Measurements from ENCODE around the gene MYOZ3.

Gene MYOZ3

DNA sequence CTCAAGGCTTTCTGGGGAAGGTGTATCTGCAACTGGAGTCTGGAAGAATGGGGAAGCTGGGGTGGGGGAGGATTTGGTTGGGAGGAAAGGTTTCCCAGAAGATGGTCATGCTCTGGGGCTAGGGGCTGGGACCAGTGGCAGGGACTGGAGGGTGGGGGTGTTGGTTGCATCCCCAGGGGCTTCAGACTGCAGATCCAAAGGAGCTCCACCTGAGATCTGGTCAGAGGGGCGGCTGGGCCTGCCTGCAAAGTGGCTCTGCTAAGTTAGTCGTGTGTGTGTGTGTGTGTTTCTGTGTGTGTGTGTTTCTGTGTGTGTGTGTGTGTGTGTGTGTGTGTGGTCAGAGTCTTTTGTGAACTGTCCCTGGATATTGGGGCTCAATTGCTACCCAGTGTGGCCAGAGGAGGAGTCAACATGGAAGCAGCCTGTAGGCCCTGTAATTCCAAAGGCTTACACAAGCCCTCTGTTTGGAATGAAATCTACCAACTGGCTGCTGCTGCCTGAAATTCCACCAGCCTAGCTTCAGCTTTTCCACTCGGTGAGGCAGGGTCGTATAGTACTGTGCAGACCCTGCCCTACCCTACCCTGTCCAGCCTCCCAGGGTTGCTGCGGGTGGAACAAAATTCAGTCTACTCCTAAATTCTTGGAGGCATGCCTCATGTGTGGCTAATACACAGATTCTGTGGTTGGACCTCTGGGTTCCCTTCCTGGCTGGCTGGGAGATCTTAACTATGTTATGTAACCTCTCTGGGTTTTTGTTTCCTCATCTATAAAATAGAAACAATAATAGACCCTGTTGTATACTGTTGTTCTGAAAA lies 33.1 kb upstream of the MYOZ3 start:
- DNase-seq: peak; percentile 35

DNA sequence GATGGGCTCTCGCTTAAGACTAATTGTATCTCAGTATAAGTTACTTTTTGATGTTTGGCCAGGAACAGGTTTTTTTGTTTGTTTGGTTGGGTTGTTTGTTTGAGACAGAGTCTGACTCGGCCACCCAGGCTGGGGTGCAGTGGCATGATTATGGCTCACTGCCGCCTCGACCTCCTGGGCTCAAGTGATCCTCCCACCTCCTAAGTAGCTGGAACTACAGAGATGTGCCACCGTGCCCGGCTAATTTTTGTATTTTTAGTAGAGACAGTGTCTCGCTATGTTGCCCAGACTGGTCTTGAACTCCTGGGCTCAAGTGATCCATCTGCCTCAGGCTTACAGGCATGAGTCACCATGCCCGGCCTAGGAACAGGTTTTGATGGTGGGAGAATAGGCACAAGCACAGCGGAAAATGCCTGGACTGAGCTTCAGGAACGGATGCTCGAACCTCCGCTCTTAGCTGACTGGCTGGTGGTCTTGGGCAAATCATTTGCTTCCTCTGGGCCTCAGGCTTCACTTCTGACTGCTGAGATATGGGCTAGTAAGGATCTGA lies 32.0 kb upstream of the MYOZ3 start:
- DNase-seq: peak; percentile 20

DNA sequence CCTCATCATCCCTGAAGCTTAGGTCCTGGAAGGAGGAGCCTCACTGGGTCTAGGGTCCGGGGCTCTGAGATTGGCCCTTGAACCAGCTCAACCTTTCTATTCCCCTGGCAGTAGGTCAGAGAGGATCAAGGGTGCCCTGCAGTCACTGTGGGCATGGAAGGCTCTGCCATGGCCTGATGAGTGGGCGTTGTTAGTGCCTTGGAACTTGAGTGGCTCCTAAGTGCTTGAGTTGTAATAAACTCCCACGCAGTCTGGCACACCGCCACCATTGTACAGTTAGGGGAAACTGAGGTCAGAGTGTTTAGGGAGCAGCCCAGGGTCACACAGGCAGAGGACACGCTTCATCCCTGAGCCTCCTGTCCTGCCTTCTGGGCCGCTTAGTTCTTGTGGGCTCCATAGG lies 31.0 kb upstream of the MYOZ3 start:
- DNase-seq: peak; percentile 20

DNA sequence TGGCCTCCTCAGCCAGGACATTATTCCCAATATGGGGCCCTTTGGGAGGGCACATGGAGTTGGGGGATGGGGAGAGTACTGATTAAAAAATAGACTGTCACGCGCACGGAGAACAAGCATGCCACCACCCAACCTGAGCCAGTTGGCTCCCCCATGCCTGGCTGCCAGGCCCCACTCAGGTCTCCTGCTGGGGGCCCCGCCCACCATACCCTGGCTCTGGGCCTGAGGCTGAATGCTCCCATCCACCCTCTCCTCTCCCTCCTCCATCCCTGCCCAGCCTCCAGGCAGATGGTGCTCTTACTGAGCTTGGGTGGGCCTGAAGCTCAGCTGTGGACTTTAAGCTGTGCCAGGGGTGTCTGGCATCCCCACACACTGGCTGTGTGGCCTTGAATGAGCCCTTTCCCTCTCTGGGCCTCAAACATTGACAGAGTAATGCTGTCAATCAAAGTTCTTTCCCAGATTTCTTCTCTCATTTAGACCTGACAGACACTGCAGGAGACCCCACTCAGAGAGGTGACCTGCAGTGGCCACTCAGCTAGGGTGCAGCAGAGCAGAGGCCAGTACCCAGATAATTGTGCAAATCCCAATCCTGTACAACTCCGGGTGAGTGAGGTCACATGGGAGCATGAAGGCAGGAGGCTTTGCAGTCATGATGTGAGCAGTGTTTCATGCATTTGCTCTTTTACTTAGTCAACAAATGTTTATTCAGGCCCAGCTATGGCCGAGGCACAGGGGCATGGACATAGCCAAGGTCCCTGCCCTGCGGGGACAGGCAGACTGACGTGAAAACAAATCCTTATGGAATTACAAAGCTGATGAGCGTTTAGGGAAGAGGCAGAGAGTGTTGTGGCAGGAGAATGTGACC lies 30.4 kb upstream of the MYOZ3 start:
- DNase-seq: peak; percentile 35

DNA sequence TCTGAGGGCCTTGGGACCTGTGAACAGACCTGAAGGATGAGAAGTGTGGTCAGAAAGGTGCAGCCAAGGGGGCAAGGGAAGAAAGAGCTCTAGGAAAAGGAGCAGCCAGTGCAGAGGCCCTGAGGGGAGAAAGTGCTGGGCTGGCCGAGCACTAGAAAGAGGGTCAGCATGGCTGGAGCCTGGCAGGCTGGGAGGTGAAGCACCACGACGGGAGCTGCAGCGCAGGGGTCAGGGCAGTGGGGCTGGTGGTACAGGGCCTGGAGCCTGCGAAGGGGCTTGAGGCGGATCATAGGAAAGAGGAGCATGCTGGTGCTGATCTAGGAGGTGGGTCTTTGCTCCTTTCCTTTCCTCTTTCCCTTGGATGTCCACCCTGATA lies 29.7 kb upstream of the MYOZ3 start:
- peak; percentile 8 for DNase-seq

DNA sequence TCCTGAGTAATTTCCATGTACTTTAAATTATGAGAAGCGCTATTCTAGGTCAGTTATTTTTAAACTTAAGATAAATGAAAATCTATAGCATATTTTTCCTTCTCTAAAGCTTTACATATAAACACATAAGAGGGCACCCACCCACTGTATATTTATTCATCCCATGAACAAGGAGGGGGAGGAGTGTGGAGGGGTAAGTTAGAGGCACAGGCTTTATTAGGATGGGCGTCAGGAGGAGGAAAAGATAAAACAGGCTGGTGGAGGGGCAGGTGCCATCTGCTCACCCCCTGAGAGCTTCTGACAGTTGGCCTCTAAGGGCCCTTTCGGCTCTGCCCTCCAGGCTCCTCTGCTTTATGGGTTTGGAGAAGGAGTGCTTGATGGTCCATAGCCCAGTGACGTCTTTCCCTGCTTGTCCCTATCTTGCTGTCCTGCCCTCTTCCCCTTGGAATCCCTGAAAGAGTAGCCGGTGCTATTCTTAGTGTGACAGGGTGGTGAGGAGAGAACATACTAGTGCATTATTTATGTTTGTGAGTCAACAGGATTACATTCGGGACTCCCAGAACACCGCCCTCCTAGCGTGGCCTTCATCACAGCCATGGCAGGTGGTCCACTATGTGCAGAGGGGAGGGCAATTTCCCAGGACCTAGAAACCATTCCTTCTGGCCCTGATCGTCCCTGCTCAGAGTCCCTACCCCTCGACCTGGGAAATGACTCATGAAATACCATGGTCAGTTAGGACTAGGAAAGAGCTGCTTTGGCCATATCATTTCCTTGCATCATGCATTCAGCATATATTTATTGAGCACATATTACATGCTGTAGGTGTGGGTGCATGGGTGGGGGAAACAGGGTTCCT lies 28.5 kb upstream of the MYOZ3 start:
- peak; percentile 16 for DNase-seq

DNA sequence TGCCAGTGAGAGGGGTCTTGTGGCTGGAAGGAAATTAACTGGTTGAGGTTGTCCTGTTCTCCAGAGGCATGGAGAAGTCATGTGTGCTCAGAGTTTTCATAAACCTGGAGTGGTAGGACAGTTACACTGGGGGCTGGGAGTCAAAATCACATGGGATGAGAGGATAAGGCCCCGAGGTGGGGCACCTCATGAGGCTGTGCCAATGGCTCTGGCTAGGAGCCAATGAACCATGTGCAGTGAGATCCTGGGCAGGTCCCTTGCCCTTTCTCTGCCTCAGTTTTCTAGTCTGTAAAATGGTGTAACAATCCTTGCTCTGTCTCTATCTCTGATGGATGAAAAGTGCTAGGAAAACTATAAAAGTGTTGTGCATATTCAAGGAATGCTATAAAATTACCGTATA lies 27.6 kb upstream of the MYOZ3 start:
- peak; percentile 13 for DNase-seq

DNA sequence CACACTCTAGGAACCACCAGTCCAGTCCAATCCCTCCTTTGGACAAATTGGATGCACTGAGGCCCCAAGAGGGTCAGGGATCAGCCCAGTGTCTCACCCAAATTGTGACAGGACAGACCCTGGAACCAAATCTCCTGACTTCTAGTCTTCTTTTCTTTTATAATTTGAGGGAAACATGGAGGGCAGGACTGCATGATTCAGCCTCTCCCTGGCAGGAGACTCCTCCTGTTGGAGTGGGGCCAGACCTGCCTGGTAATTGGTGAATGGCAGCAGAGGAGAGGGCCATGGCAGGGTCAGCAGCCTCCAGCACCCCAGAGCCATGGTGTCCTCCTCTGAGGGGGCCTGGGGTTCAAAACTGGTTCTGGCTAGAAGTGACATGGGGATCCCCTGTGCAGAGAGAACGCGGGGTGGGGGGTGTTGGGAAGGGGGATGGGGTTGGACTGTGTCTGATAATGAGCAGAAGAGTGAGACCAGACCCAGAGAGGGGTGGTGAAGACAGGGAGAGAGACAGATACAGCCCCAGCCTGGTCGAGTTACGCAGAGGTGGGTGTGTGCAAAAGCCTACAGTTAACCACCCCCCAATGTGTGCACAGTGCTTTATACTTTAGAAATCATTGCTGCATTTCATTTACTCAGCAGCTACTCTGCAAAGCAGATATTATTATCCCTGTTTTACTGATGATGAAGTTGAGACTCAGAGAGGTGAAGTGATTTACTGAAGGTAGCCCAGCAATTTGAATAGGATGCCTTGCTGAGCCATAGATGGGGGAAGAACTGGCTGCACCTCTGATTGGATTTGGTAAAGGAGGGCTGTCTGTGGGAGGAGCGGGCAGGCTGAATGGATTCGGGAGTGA lies 24.4 kb upstream of the MYOZ3 start:
- DNase-seq: peak; percentile 58

DNA sequence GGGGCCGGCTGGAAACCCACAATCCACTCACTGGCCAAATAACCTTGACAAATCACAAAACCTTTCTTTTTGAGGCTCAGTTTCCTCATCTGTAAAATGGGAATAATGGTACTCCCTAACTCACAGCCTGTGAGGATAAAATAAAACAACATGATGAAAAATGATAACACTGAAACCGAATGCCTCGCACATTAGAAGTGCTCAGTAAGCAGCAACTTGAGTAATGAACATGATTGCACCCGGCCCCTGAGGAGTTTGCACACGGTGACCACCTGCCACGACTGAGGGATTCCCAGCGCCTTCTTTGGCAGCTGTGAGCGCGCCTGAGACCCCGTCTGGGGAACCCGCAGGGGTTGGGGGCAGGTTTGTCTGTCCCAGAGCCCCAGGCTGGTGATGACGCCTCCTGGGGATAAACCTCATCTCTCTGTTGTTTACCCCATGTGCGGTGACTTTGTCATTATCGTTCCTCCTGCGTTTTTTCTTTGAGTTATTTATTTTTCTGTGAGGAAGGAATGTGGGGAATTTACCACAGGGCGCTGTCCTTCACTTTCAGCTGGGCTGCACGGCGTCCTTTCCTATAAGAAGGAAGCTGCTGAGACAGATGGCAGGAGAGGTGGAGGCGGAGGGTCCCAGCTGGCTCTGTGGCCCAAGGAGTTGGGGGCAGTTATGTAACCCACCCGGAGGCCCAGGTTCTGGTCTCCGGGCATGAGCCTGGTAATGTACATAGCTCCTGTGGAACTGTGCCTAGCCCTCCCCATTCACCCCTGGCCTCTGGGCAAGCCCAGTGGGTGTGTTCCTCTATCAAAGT lies 23.6 kb upstream of the MYOZ3 start:
- peak; percentile 64 for DNase-seq

DNA sequence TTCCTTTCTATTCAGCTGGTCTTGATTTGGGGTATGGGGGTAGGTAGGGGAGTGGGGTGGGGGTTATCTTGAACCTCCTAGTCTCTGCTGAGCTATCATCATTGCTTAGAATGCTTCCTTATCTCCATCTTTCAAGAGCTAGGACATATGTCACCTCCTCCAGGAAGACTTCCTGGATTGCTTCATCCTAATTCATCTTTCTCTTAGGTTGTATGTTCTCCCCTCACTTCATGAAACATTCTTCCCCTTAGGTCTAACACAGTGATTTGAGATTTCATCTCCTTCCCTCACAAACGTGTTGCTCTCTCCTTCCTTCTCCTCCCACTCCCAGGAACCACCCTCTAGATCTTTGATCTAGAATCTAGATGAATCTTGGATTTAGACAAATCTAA lies 23.0 kb upstream of the MYOZ3 start:
- no peak for DNase-seq

DNA sequence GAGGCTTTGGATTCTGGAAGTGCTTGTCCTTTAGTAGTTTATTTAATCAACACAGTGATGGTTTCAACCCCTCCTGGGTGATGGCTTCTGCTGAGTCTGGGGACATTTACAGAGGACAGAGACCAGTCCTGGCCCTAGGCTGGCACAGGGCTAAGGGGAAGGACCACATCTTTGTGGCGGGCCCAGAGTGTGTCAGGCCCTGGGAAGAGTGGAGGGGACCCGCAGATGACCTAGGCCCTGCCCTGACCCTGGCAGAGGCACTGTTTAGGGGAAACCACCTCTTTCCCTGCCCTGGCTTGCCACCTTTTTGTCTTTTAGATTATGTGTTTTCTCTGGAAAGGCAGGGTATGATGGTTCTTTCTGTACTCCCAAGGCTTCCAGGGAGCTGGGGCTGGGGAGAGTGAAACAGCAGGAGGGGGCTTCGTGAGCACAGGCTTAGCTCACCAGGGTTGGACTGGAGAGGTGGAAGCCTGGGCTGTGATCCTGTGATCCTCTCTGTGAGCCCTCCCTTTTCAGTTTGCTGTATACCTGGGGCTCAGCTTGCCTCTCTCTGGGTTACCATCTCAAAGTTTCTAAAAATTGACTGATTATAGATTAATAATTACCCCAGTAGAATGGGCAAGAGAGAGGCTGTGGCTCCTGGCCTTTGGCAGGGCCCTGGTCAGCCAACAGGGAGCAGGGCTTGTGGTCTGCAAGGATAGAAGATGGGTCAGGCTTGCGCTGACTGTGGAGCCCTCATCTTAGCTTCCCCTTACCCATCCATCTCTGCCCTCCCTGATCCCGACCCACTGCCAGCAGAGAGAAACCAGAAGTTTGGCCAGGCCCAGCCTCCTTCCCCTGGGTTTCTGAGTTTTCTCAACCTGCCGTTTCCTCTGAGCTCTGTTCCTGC lies 22.3 kb upstream of the MYOZ3 start:
- peak; percentile 39 for DNase-seq

DNA sequence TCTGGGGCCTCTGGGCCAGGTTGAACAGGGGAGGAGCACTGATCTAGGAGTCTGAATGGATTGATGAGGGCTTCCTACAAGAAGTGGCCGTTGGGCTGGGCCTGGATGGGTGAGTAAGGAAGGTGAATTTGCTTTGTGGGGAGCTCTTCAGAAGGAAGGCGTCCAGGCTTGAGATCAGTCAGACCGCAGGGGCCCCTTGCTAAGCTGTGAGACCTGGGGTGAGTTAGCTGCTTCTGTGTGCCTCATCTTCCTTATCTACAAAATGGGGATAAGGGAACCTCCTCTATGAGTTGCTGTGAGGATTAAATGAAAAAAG lies 21.7 kb upstream of the MYOZ3 start:
- peak; percentile 19 for DNase-seq

DNA sequence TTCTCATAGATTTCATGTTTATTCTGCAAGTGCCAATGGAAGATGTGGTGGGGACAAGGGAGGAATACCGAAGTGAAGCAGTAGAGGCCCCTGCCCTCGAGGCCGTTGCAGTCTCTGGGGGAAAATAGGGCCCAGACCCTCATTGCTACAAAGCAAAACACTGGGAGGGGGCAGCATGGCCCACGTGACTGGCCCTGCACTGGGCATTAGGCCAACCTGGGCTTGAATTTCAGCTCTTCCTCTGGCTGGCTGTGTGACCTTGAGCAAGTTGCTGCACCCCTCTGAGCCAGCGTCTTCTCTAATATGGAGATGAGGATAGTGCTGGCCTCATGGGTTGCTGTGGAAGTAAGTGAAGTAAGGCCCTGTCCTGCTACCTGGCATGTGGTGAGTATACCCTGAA lies 21.3 kb upstream of the MYOZ3 start:
- peak; percentile 31 for DNase-seq

DNA sequence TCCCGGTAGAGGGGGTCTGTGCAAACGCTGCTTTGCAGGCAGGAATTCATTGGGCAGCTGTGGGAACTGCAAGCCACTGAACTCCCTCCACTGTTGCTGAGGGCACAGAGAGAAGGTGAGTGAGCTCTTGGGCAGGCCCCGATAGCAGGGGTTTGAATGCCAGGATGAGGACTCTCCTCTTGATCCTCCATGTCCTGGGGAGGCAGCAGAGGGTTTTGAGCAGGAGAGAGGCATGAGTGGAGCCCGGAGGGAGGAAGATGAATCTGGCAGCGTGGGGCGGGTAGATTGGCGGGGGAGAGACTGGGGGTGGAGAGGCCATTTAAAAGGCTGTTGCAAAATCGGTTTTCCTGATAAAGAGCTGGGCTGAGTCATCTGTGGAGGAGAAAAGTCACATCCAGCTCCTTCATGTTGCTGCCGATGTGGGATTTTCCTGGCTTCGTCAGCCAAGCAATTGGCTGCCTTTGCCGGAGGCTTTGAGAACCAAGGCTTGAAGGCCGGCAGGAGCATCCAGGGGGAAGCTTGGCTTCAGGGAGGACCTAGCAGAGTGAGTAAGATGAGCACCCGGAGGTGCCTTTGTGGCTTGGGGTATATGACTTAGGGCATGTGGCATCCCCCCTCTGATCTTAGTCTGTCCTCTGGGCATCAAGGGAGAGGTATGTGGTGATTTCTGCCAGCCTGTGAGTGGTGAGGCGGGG lies 20.6 kb upstream of the MYOZ3 start, which contains the start of gene SYNPO:
TSS of gene SYNPO (plus strand) at position 350 of the 695 bp plus-strand sequence. CDS start 7,616 bp downstream, outside the sequence.
- DNase-seq: peak; percentile 74

DNA sequence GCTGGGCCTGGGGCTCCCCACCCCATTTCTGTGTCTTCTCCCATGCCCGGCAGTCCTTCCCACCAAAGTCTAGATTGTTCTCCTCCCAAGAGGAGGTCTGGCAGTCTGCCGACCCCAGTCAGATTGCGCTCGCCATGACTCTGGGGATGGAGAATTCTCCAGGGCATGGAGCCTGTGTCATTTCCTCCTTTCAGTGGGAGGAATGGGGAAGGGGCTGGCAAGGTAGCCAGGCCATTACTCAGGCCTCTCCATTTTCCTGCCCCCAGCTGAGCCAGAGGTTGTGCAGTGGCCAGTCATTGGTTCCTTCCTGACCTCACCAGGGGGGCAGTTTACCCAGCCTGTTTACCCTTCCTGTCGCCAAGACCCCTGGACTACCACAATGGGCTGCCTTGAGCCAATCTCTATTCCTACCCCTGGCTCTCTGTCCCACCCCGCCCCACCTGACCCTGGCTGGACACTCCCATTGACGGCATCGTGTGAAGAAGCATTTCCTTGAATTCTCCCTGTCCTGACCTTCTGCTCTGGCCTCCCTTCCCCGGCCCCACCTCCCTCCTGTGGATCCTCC lies 20.0 kb upstream of the MYOZ3 start:
- DNase-seq: peak; percentile 45

DNA sequence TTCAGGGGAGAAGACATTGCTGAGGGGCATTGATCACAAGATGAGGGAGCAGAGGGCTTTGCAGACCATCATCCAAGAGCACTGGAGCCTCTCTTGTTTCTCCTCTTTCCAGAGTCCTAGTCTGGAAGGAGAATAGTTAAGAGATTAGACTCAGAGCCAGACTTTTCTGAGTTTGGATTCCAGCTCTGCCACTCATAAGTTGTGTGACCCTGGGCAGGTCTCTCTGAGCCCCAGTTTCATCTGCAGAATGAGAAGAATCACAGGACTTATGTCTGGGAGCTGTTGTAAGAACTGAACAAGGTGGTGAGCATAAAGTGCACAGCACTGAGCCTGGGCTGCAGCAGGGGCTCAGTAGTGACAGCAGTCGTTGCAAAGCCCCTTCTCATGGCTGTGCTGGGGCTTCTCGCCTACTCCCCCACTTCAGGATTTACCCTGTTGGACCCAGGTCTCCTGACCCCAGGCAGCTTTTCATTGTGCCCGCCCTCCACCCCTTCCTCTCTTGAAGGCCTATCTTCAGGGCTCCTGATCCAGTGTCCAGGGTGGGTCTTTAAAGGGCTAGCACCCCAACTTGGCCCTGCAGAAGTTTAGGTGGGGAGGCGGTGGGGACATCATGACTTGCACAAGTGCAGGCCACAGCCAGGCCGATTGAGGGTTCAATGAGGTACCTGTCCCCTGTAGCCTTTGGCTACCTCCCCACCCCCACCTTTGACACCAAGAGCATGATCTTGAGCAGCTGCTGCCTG lies 19.1 kb upstream of the MYOZ3 start:
- DNase-seq: peak; percentile 4

DNA sequence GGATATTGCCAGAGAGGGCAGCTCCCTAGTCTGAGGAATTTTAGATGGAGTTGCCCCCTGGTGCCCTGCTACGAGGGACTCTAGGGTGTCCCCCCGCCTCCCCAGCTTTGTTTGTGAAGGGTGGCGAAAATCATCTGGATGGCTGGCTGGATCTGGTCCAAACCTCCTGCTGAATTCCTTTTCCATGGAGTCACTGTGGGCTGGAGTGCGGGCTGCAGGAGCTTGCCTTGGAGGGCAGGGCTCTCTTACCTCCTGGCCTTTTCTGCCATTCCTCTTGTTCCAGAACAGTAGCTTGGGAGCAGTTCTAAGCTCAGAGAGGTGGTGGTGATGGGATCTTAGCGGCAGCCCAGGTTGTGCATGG lies 18.5 kb upstream of the MYOZ3 start:
- peak; percentile 76 for DNase-seq
